ENCODE data around the gene ANKFN1.
"Not testable (repeated sequence)": the region's sequence is repeated elsewhere in the genome, so short reads cannot be mapped to it uniquely, and the experiment has no call there.

Gene ANKFN1

GRCh38 chr17:56392321-56392720 is 239.0 kb downstream of the ANKFN1 start:
- H3K9me3 ChIP-seq = no peaks in the 10 kb centered on the region
- no peak for TF ChIP-seq CTCF (IDR thresholded peaks at IDR 0.05)
- H3K4me3 ChIP-seq (ENCODE audit: low read depth in 1 of 2, low read length in 1 of 2) = no peak overlapping the region
- no peaks in the 10 kb centered on the region for H3K27me3 ChIP-seq
- H3K36me3 ChIP-seq = no peaks in the 10 kb centered on the region
- no peaks in the 10 kb centered on the region for H3K4me1 ChIP-seq (ENCODE audit: control insufficient read depth in 1 of 2, insufficient read depth in 1 of 2, low read depth in 1 of 2, low read length in 1 of 2)
- H3K27ac ChIP-seq = no peak overlapping the region

- H3K4me1 ChIP-seq (ENCODE audit: control insufficient read depth in 1 of 2, insufficient read depth in 1 of 2, low read depth in 1 of 2, low read length in 1 of 2) = no peaks in the 10 kb centered on the region
- no peaks in the 10 kb centered on the region for H3K9me3 ChIP-seq
- TF ChIP-seq CTCF (IDR thresholded peaks at IDR 0.05) = no peak
- H3K27ac ChIP-seq = no peak overlapping the region
- no peaks in the 10 kb centered on the region for H3K36me3 ChIP-seq
- no peaks in the 10 kb centered on the region for H3K27me3 ChIP-seq
- H3K4me3 ChIP-seq (ENCODE audit: low read depth in 1 of 2, low read length in 1 of 2) = no peak overlapping the region
Measured at GRCh38 chr17:56393156-56393555, 239.9 kb downstream of the ANKFN1 start.

- Histone ChIP-seq H3K36me3 (no peaks in the 10 kb centered on the region), H3K4me1 (ENCODE audit: control insufficient read depth in 1 of 2, insufficient read depth in 1 of 2, low read depth in 1 of 2, low read length in 1 of 2) (no peaks in the 10 kb centered on the region), H3K9me3 (no peaks in the 10 kb centered on the region), H3K27ac (no peak overlapping the region), H3K4me3 (ENCODE audit: low read depth in 1 of 2, low read length in 1 of 2) (no peak overlapping the region), H3K27me3 (no peaks in the 10 kb centered on the region)
- no peak for TF ChIP-seq CTCF (IDR thresholded peaks at IDR 0.05)
Measured at GRCh38 chr17:56395787-56396186, 242.5 kb downstream of the ANKFN1 start.

- no peaks in the 10 kb centered on the region for H3K9me3 ChIP-seq
Measured at GRCh38 chr17:56407086-56407485, 253.8 kb downstream of the ANKFN1 start.

GRCh38 chr17:56412356-56412755 is 259.1 kb downstream of the ANKFN1 start:
- H3K27me3 ChIP-seq; H3K36me3 ChIP-seq; H3K27ac ChIP-seq; H3K4me3 ChIP-seq (ENCODE audit: low read depth in 1 of 2, low read length in 1 of 2); H3K9me3 ChIP-seq; H3K4me1 ChIP-seq (ENCODE audit: control insufficient read depth in 1 of 2, insufficient read depth in 1 of 2, low read depth in 1 of 2, low read length in 1 of 2): not testable (repeated sequence)

More at GRCh38 chr17:56407086-56407485, 253.8 kb downstream of the ANKFN1 start:
- Histone ChIP-seq H3K27me3 (no peaks in the 10 kb centered on the region), H3K36me3 (no peaks in the 10 kb centered on the region), H3K27ac (no peak overlapping the region), H3K4me3 (ENCODE audit: low read depth in 1 of 2, low read length in 1 of 2) (no peak overlapping the region), H3K4me1 (ENCODE audit: control insufficient read depth in 1 of 2, insufficient read depth in 1 of 2, low read depth in 1 of 2, low read length in 1 of 2) (no peaks in the 10 kb centered on the region)
- no peak for TF ChIP-seq CTCF (IDR thresholded peaks at IDR 0.05)

GRCh38 chr17:56416682-56417351 is 263.5 kb downstream of the ANKFN1 start:
- no peak for TF ChIP-seq CTCF (IDR thresholded peaks at IDR 0.05)
- Histone ChIP-seq H3K36me3 (no peaks in the 10 kb centered on the region), H3K27me3 (no peaks in the 10 kb centered on the region), H3K27ac (no peak overlapping the region), H3K4me1 (ENCODE audit: control insufficient read depth in 1 of 2, insufficient read depth in 1 of 2, low read depth in 1 of 2, low read length in 1 of 2) (no peaks in the 10 kb centered on the region), H3K9me3 (no peaks in the 10 kb centered on the region), H3K4me3 (ENCODE audit: low read depth in 1 of 2, low read length in 1 of 2) (no peak overlapping the region)
